SK-N-SH (cell line): ENCODE results near the gene PHTF1.

Experiments
- ELF1 ChIP-seq: IDR thresholded peaks from 2 replicates; pipeline ENCODE4 v1.4.0; 2012
- TF ChIP-seq, protein P1 (sequence below): fragments of 150-350 bp; IDR thresholded peaks from 2 replicates; pipeline ENCODE4 v1.6.1; 2016; ENCODE audit warnings: mild to moderate bottlenecking, low read depth, low read length
- TF ChIP-seq, protein P2 (sequence below): fragments of 200-600 bp; sonication (generic); IDR thresholded peaks from 2 replicates; pipeline ENCODE4 v1.6.1; 2017; ENCODE audit warnings: antibody characterized with exemption, mild to moderate bottlenecking, moderate library complexity

DNA sequence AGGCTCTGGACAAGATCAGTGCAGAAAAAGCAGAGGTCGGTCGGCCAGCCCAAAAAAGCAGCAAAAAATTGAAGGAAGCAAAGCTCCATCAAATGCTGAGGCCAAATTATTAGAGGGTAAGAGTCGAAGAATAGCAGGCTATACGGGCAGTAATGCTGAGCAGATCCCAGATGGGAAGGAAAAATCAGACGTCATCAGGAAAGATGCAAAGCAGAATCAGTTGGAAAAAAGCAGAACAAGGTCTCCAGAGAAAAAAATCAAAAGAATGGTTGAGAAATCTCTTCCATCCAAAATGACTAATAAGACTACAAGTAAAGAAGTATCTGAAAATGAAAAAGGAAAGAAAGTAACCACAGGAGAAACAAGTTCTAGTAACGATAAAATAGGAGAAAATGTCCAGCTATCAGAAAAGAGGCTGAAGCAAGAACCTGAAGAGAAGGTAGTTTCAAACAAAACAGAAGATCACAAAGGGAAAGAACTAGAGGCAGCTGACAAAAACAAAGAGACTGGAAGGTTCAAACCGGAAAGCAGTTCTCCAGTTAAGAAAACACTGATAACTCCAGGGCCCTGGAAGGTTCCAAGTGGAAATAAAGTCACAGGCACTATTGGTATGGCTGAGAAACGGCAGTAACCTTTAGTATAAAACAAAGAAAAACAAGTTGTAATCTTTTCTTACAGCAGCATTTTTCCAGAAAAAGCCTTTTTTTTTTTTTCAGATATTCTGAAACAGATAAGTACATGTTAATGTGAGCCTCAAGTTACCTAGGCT is 75.7 kb downstream of the PHTF1 start:
- TF ChIP-seq ELF1 = no peak
- TF ChIP-seq, protein P1, sequence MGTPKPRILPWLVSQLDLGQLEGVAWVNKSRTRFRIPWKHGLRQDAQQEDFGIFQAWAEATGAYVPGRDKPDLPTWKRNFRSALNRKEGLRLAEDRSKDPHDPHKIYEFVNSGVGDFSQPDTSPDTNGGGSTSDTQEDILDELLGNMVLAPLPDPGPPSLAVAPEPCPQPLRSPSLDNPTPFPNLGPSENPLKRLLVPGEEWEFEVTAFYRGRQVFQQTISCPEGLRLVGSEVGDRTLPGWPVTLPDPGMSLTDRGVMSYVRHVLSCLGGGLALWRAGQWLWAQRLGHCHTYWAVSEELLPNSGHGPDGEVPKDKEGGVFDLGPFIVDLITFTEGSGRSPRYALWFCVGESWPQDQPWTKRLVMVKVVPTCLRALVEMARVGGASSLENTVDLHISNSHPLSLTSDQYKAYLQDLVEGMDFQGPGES = no peak
- TF ChIP-seq, protein P2, sequence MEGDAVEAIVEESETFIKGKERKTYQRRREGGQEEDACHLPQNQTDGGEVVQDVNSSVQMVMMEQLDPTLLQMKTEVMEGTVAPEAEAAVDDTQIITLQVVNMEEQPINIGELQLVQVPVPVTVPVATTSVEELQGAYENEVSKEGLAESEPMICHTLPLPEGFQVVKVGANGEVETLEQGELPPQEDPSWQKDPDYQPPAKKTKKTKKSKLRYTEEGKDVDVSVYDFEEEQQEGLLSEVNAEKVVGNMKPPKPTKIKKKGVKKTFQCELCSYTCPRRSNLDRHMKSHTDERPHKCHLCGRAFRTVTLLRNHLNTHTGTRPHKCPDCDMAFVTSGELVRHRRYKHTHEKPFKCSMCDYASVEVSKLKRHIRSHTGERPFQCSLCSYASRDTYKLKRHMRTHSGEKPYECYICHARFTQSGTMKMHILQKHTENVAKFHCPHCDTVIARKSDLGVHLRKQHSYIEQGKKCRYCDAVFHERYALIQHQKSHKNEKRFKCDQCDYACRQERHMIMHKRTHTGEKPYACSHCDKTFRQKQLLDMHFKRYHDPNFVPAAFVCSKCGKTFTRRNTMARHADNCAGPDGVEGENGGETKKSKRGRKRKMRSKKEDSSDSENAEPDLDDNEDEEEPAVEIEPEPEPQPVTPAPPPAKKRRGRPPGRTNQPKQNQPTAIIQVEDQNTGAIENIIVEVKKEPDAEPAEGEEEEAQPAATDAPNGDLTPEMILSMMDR = no peak
